Measurements from ENCODE around the gene HYAL3. TPM values are rescaled to one million over a fixed set of nuclear protein-coding genes. Genes with fewer than 3 reads are reported as not detected.

Gene HYAL3
- total and polyA plus RNA-seq, 2 of the 13 experiments (the other 11 are each of a cell fraction or from before 2014, with no cell fraction given): 5.5 to 10.4 TPM

- TF ChIP-seq PBX2 (CRISPR knock-in tag; IDR thresholded peaks at IDR 0.05): no peak
- no peak for TF ChIP-seq ZNF468 (CRISPR knock-in tag; IDR thresholded peaks at IDR 0.05)
- 0 out of 2 replicates have a peak, but pooled peaks have one; percentile 45 for TF ChIP-seq SP5 (CRISPR knock-in tag; IDR thresholded peaks at IDR 0.05; ENCODE audit: borderline replicate concordance, low read depth)
- peak; percentile 94 for TF ChIP-seq RXRA (CRISPR knock-in tag; IDR thresholded peaks at IDR 0.05)
- TF ChIP-seq ATF2 (CRISPR knock-in tag; IDR thresholded peaks at IDR 0.05): peak; percentile 71; the same call in 1 of the 2 replicates
- TF ChIP-seq HNF1A (IDR thresholded peaks at IDR 0.05; ENCODE audit: low read depth): no peak
- TF ChIP-seq HNF1A (CRISPR knock-in tag; IDR thresholded peaks at IDR 0.05; ENCODE audit: borderline replicate concordance): peak; percentile 42; the same call in 1 of the 2 replicates
- no peak for TF ChIP-seq SOX6 (IDR thresholded peaks at IDR 0.05)
- peak; percentile 40 for TF ChIP-seq SOX6 (CRISPR knock-in tag; IDR thresholded peaks at IDR 0.05)
- peak; percentile 74; the same call in 1 of the 2 replicates for TF ChIP-seq ZMAT3 (CRISPR knock-in tag; conservative IDR thresholded peaks at IDR 0.05)
- peak; percentile 83 for TF ChIP-seq SKI (IDR thresholded peaks at IDR 0.05; ENCODE audit: partially characterized antibody)
- no peak for TF ChIP-seq NFKBIZ (CRISPR knock-in tag; IDR thresholded peaks at IDR 0.05)
- no peak for TF ChIP-seq HIVEP1 (CRISPR knock-in tag; IDR thresholded peaks at IDR 0.05)
- TF ChIP-seq SIN3B (IDR thresholded peaks at IDR 0.05; ENCODE audit: low read length): no peak
- TF ChIP-seq YEATS2 (CRISPR knock-in tag; IDR thresholded peaks at IDR 0.05; ENCODE audit: borderline replicate concordance): peak; percentile 9; the same call in 1 of the 2 replicates
- TF ChIP-seq RBM22 (optimal IDR thresholded peaks at IDR 0.05; ENCODE audit: low read length): peak; percentile 76
- TF ChIP-seq ZNF121 (CRISPR knock-in tag; IDR thresholded peaks at IDR 0.05): 0 out of 2 replicates have a peak, but pooled peaks have one; percentile 13
- 0 out of 2 replicates have a peak, but pooled peaks have one; percentile 15 for TF ChIP-seq GATAD1 (CRISPR knock-in tag; IDR thresholded peaks at IDR 0.05)
- TF ChIP-seq GTF2F1 (IDR thresholded peaks at IDR 0.05; ENCODE audit: low read length): no peak
- TF ChIP-seq NR2F6 (IDR thresholded peaks at IDR 0.05): peak; percentile 84
- TF ChIP-seq NR2F6 (CRISPR knock-in tag; IDR thresholded peaks at IDR 0.05): peak; percentile 87
- 0 out of 2 replicates have a peak, but pooled peaks have one; percentile 15 for TF ChIP-seq SMAD1 (CRISPR knock-in tag; IDR thresholded peaks at IDR 0.05; ENCODE audit: borderline replicate concordance, low read depth)
- peak; percentile 61 for TF ChIP-seq CEBPG (CRISPR knock-in tag; IDR thresholded peaks at IDR 0.05)
- no peak for TF ChIP-seq SOX13 (IDR thresholded peaks at IDR 0.05)
- TF ChIP-seq SOX13 (CRISPR knock-in tag; conservative IDR thresholded peaks at IDR 0.05 in 1 of 2, IDR thresholded peaks at IDR 0.05 in 1 of 2): peak in 1 of 2 experiments; percentile 54; a peak in 2 of 4 replicates
- TF ChIP-seq KLF16 (CRISPR knock-in tag; IDR thresholded peaks at IDR 0.05): 0 out of 4 replicates have a peak, but pooled peaks of 1 of the 2 experiments have one; percentile 27
- peak; percentile 63; the same call in 1 of the 2 replicates for TF ChIP-seq MTA1 (CRISPR knock-in tag; IDR thresholded peaks at IDR 0.05; ENCODE audit: borderline replicate concordance)
Observed at GRCh38 chr3:50271314-50271936, 27.8 kb downstream of the HYAL3 start (continued).
